Suppressor macrophage treated with lipopolysaccharide for 4 hours (primary cell): ENCODE results near the gene NCOA4.
"Not testable (repeated sequence)": the region's sequence is repeated elsewhere in the genome, so short reads cannot be mapped to it uniquely, and the experiment has no call there.

Experiments used
- DNase-seq: peaks from one replicate; pipeline ENCODE4 v3.0.0-alpha.2; 2020

NCOA4 gene

DNA sequence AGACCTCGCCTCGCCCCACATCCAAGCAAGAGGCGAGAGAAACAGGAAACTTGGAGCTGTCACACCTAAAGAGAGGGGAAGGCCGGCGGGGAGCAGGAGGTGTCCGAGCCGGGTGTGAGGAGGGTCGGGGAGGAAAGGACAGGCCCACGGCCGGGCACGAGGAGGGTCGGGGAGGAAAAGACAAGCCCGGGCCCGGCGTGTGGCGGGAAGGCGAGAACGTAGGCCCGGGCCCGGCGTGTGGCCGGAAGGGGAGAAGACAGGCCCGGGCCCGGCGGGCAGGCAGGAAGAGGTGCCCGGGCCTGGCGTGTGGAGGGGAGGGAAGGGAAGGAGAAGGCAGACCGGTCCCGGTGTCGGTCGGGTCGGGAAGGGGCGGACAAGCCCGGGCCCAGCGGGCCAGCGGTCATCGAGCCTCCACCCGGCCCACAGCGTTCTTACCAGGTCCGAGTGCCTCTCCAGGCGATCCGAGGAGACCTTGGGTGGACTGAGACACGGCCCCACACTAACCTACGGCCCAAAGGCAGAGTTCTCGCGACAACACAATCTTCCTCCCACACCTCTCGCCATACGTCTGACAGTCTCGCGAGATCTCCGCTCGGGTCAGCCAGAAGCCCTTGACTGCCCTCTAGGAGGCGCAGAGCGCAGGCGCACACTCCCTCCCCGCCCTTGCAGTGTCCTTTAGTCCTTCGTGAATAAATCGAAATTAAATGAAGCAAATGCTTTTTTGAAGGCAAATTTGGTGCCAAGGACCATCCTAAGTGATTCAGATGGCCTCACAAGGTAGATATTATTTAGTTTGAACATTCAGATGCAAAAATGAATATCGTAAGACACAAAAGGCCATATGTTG is at the start of gene NCOA4:
TSS of gene NCOA4 (minus strand) at position 533 of the 847 bp plus-strand sequence. CDS start 13,943 bp downstream, outside the sequence.
- peak; percentile 99 for DNase-seq

DNA sequence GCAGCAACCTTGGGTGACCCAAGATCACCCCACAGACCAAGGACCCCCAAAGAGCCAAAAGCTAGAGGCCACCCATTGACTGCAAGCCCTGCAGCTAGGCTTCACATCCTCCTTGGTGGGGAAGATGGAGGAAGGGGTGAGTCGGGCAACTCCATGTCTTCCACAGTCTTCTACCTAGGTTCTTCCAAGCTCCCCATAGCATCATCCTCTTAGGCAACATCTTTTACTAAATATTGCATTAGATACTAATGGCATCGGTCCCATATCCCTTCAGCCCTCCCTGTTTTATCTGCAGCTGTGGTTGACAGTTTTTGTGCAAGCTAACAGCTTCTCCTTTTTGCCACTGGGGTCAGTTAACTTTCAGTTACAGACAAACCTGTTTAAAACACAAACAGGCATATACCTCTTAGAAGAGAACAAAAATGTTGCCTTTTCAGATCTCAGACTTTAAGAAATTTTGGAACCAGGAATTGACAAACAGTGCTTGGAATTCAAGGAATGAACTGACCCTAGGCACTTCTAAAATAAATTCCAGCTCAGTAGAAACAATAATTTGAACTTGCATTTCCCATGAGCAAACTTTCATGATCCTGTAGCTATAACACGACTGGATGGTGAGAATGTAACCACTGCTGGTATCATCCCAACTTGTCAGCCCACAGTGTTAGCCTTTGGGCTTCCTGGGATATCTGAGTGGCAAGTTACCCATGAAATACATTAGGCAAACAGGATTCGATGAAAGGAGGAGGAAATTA is 49.6 kb upstream of the NCOA4 start:
- DNase-seq = peak; percentile 68

GRCh38 chr10:46077731-46078413 is 47.4 kb upstream of the NCOA4 start:
- DNase-seq = peak; percentile 25

GRCh38 chr10:46077141-46077554 is 46.7 kb upstream of the NCOA4 start:
- peak; percentile 45 for DNase-seq

DNA sequence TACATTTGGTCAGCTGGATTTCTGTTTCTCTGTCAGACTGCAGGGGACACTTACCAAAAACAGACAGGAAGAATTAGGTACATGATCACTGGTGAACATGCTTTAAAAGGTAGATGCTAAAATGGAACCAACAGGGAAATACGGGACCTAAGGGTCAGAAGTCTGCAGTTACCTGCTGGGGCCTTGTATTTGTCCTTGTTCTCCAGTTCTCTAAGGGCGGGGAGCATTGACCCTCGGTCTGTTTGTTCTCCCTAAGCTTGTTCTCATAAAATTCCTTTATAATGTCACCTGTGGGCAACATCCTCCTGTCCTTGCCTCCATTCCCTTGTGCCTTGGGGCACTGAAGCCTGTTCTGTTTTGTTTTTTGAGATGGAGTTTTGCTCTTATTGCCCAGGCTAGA is 45.4 kb upstream of the NCOA4 start:
- no peak for DNase-seq

GRCh38 chr10:46074196-46074946 is 43.9 kb upstream of the NCOA4 start:
- DNase-seq = no peak

DNA sequence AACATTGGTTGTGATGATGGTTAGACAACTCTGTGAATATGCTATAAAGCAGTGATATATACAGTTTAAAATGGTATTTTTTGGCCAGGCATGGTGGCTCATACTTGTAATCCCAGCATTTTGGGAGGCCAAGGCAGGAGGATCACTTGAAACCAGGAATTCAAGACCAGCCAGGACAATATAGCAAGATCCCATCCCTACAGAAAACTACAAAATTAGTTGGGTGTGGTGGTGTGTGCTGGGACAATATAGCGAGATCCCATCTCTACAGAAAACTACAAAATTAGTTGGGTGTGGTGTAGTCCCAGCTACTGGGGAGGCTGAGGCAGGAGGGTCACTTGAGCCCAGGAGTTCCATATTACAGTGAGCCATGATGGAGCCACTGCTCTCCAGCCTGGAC is 43.1 kb upstream of the NCOA4 start:
- no peak for DNase-seq

- DNase-seq = no peak
Measured at GRCh38 chr10:46070749-46071148, 40.3 kb upstream of the NCOA4 start.

DNA sequence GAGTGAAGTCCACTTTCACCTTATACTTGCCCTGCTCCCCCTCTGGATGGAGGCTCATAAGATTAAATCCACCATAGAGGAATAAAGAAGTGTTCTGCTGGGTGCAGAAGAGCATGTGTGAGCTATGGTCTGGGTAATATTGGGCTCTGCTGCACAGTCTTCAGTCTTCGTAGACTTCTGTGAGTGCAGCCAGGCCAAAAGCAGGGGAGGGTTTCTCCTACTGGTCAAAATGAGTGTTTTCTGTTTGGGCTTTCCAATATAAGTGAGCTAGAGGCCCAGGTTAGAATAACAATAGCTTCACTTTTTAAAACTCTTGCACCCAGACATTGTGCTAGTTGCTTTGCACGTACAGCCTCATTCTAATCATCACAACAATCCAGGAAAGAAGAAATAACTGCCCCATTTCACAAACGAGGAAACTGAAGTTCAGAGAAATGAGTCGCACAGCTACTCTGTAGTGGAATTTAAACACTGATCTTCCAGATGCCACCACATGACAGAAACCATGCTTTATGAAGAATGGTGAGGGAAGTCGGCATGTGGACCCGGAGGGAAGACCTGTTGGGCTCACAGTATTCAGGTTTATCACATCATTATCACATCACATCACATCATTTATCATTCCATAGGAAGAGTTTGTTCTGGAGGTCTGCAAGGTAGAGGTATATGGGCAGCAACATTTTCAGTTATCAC is 39.5 kb upstream of the NCOA4 start:
- no peak for DNase-seq

DNA sequence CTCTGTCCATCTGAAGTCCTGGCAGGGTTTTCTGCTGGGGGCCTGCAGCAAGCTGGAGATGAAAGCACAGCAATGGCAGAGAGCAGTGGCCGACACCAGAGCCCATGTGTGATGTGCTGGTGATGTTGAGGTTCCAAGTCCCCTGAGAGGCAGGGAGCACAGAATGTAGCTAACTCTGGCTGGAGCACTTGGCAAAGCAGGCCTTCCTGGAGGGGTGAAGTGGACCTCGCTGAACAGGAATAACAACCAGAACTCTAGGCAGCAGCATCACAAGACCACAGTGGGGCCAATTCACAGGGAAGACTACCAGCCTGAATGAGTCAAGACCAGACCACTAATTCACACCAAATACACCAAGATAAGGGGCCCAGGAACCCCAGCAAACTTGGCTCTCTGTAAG is 38.5 kb upstream of the NCOA4 start:
- no peak for DNase-seq

- DNase-seq = no peak
Measured at GRCh38 chr10:46068117-46068516, 37.7 kb upstream of the NCOA4 start.

DNA sequence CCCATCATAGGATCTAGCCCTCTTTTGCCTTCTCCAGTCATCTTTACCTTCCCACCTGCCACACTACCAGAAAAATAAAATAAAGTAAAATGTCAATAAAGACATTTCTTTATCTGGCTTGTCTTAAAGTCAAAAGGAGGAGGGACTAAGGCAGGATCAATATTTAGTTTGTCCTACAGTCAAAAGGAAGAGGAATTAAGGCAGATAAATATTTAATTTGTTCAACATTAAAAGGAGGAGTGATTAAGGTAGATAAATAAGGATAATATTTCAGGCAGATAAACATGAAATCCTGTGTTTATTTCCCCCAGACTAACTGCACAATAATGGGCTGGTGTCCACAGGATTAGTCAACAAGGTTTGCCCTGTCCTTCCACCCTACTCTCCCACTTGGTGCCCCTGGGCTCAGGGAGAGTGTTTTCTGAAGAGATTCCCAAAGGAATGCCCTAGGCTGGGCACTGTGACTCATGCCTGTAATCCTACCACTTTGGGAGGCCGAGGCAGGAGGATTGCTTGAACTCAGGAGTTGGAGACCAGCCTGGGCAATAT is 33.9 kb upstream of the NCOA4 start:
- DNase-seq = no peak

DNA sequence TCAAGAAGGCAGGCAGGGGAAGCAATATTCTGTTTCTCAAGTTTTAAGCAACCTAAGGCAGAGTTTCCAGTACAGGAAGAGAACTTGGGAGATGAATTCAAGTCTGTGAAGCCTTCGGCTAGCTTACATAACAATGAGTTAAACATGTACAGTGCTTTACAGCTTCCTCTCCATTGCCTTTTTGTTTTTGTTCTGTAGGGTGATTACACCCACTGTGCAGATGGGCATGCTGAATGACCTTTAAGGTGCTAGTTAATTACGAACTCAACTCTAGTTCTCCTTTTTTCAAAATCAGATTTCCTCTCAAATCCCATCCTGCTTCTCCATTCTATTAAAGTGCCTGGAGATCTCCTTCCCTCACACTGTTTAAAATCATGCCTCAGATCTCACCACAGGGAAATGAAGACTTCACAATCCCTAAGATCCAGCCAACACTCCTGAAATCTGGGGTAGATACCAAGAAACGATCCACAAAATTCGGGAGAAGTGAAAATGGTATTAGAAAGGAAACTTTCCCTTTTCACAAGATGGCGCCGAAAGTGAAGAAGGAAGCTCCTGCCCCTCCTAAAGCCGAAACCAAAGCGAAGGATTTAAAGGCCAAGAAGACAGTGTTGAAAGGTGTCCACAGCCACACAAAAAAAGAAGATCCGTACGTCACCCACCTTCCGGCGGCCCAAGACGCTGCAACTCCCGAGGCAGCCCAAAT is 32.5 kb upstream of the NCOA4 start:
- DNase-seq = peak; percentile 25

DNA sequence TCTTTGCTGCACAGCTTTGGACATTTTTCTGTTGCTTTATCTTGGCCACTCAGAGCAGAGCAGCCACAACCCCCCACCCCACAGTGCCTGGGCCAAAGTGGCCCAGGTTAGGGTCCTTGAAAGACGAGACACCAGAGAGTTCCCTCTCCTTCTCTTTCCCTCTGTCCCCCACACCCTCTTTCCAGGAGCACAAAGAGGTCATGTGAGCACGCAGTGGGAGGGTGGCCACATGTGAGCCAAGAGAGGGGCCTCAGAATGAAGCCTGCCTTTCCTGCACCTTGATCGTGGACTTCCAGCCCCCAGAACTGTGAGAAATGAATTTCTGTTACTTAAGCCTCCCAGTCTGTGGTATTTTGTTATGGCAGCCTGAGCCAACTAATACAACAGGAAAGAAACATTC is 30.3 kb upstream of the NCOA4 start:
- DNase-seq = no peak

- not testable (repeated sequence) for DNase-seq
Measured at GRCh38 chr10:46057927-46058326, 27.5 kb upstream of the NCOA4 start.

DNA sequence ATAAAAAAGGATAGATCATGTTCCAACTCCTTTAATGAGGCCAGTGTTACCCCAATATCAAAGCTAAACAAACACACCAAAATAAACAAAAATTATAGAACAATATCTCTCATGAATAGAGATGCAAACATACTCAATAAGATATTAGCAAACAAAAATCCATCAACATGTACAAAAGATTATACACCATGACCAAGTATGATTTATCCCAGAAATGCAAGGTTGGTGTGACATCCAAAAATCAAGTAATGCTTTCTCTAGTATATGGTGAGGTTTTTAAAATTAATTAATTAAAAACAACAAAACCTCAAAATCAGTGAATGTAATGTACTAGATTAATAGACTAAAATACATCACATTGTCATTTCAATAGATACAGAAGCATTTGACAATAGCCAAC is 26.6 kb upstream of the NCOA4 start:
- DNase-seq = no peak

DNA sequence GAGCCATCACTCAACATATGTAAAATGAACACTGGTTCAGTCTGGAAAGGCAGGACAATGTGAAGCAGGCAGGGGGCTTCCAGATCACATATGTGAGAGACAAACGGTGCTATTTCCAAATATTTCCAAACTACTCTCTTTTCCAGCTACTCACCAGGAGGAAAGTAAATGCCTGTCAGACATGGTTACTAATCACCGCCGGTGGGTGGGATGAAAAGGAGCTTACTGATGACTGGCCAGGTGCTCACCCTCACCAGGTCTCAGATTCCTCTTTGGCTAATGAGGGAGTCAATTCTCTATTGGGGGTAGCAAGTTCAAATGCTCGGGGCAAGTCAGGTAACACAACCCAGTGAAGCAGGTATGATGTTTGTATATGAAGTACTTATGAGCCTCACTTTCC is 25.3 kb upstream of the NCOA4 start:
- no peak for DNase-seq

DNA sequence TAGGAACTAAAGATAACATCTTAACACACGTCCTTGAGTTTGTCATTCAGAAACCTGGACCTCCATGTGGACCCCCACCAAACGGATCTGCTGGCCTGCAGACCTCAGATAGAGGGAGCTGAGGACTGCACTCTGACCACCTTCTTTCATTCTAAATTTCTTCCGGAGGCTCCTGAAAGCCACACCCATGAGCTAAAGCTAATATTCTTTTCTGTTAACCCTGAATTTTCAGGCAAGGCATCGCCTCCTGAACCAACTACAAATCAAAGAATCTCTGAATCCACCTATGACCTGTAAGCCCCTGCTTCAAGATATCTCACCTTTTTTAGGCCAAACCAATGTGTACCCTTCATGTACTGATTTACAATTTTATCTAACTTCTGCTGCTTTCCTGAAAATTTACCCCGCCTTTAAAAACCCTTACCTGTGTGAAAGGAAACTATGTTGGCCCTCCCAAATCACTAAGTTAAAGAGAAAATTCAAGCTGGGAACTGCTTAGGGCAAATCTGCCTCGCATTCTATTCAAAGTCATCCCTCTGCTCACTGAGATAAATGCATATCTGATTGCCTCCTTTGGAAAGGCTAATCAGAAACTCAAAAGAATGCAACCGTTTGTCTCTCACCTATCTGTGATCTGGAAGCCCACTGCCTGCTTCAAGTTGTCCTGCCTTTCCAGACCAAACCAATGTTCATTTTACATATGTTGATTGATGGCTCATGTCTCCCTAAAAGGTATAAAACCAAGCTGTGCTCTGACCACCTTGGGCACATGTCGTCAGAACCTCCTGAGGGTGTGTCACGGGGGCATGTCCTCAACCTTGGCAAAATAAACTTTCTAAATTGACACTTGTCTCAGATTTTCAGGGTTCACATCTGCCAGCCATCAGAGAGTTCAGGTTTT is 23.4 kb upstream of the NCOA4 start:
- no peak for DNase-seq

DNA sequence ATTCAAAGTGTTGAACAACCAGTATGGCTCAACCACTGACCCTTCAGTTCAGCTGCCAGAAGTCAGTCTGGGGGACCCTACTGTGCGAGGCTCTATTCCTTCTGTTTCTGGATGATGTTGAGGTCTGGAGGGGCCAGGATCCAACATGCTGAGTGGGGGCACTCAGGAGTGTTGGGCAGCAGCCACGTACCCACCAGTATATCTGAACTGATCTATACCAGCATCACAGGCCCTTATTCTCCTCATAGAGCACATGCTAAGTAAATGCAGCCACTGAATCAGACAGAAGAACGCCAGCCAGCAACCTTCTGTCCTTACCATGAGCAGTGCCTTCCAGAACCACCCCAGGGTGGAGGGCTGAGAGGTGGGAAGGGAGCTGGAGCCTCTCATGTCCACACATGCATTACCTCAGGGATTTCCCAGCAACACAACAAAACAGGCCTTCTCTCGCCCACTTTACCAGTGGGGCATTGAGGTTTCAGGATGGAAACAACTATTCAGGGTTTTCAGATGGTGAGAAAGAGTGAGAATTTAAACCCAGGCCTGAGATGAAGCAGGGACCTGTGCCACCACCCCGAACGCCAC is 22.5 kb upstream of the NCOA4 start:
- DNase-seq = no peak
